CD4-positive, alpha-beta T cell treated with Interleukin-6 at 100 ng/mL for 8 hours (primary cell): ENCODE data around the gene CALD1.

Experiments
- DNase-seq: peaks from one replicate; pipeline ENCODE4 v3.0.0-alpha.2; 2020; ENCODE audit warnings: mixed read lengths, low spot score

The CALD1 gene

GRCh38 chr7:134927076-134927475 lies 147.6 kb downstream of the CALD1 start:
- no peak for DNase-seq

DNA sequence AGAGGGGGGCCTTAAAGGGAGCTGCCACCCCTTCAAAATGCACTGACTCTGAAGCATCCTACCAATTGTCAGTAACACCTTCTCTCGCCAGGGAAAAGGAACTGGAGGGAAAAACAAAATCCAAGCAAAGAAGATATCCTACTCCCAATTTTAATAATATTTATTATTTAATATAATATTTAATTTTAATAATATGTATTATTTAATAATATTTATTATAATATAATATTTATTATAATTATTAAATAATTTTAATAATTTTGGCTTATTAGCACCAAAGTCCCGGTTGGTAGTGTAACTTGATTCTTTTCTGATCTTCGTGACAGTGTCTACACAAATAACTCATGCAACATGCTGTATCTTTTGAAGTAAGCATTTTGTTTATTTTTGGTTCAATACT lies 148.3 kb downstream of the CALD1 start:
- DNase-seq = no peak

- DNase-seq = no peak
These were observed 149.1 kb downstream of the CALD1 start for GRCh38 chr7:134928554-134928953.

GRCh38 chr7:134931487-134931886 lies 152.1 kb downstream of the CALD1 start:
- DNase-seq = no peak

GRCh38 chr7:134932707-134933370 lies 153.4 kb downstream of the CALD1 start:
- DNase-seq = no peak

GRCh38 chr7:134933460-134934068 lies 154.1 kb downstream of the CALD1 start:
- DNase-seq = no peak

DNA sequence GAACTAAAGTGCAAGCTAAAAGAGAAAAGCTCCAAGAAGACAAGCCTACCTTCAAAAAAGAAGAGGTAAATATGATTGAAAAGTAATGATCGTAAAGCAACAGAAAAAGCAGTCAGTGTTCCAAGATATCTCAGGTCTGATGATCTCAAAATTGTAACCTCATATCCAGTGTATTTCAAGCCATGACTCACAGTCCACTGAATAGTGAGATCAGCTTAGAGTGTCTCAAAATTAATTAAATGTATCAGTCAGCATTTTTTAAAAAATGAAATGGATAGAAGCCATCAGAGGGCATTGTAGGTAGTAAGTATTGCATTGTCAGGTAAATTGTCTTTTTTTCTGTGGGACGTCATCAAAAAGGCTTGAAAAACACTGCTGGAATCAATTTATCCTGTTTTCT lies 156.3 kb downstream of the CALD1 start:
- no peak for DNase-seq

DNA sequence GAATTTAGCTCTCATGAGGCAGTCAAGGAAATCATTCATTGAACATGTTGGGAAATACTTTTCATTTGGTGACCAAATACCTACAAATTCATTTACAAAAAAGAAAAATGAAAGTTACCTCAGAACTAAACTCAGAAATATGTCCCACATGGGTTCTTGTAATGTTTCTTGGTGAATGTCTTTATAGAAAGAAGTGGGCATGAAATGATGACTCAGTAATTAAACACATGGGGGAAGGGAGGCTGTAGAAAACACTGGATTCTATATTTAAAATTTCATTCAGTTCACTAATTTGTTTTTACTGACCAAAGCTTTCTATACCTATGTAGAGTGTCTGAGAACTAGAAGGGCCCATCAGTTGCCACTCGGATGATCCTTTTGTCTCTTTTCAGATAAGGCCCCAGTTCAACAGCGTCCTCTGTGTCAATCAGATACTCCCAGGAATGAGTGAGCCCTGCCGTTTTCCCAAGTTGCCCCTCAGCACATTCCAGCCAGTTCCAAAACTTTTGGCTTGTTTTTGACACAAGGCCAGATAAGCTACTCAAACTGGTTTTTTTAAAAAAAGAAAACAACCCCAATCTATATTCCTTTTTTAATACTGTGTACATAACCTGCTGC lies 157.6 kb downstream of the CALD1 start:
- no peak for DNase-seq

DNA sequence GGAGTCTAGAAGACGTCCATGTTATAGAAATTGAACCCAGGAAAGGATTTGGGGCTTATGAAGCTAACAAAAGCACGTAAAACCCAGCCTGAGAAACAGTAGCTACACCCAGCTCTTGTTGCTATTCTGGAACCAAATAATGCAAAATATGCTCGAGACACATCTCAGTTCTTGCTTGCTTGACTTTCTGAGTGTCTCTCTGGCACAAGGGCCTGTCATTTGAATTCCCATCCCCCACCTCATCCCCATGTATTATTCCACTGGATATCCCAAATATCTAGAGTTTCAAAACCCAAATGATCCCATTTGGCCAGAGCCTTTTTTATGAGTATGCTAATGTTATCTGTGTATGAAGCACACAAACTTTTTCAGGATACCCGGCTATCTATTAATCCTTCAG lies 158.7 kb downstream of the CALD1 start:
- no peak for DNase-seq

DNA sequence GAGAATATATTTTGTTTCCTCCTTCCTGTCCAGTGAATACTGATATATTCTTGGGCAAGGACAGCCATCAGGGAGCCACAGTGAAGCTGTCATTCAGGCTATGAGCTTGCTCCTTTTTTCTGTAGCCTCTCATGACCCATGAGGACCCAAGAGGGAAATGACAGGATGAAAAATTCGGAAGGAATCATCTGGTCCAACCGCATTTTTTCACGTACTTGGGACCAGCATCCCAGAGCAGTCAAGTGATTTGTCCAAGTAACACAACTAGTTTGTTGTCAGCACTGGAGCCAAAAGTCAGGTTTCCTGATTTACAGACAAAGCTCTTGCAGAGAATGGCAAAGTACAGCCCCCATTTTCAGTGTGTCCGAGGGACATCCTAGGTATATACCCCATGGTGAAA lies 159.7 kb downstream of the CALD1 start:
- DNase-seq = no peak

DNA sequence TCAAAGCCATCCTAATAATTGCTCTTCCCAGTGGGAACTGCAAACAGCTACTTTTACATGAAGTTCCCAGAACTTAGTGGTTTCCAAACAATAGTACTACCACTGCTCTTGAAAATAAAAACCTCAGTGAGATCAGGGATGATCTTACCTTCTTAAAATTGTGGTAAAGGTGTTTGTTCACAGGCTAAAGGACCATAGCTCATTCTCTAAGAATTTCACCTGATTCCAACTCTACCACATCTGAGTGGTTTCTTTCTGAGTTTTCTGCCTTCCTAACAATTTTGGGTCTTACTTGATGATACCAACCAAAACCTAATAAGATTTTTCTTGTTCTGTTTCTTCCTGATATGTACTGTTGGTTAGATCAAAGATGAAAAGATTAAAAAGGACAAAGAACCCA lies 161.3 kb downstream of the CALD1 start:
- no peak for DNase-seq

DNA sequence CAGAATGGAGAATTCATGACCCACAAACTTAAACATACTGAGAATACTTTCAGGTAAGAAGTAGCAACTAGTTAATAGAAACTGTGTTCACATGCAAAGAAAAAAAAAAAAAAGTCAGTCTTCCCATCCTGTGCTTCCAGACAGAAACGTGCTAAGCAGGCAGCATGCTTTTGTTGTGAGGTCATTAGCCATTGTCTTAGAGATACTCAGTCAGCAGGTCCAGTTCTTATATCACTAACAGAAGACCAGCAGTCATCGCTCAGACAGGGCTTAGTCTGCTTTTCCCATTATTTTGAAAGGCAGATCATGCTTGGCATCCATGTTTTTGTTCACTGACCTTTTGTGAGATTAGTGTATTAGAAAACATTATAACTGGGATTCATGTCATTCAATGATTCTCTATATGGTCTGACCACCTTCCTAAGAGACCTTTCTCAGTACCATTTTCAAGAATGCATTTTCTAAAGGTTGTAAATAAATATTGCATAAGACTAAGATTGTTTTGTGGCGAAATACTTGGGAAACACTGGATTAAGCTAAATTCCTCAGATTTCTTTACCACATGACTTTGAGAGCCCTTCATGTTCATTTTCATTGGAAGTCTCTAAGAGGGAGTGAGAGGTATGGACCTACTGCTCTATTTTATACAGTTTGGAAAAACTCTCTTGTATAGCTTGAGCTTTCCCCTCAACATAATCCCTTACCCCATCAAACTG lies 161.9 kb downstream of the CALD1 start:
- DNase-seq = no peak

- no peak for DNase-seq
These were observed 162.5 kb downstream of the CALD1 start for GRCh38 chr7:134941952-134942351.

GRCh38 chr7:134942690-134943466 lies 163.4 kb downstream of the CALD1 start:
- DNase-seq = no peak

DNA sequence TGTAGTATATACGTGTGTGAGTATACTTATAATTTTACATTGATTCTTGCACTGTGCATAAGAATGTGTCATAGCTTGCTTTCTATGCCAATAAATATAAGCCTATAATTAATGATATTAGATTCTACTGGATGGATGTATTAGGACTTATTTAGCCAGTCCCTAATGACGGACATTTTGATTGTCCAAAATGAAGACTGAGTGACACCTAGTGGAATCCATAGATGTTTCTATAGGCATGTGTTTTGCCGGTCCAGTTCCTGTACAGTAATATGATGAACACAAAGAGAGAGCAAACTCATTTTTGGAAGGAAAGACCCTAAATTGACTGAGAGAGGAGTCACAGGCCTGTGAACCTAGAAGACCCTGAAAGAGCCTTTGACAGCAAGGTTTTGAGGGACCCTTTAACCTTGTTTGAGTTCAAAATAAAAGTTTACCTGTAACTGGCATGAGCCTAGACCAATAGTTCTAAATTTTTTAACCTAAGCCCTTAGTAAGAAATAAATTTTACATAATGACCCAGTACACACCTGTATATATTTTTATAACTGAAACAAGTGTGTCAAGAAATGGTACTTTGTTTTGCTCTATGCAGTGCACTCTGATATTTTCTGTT lies 164.5 kb downstream of the CALD1 start:
- no peak for DNase-seq

DNA sequence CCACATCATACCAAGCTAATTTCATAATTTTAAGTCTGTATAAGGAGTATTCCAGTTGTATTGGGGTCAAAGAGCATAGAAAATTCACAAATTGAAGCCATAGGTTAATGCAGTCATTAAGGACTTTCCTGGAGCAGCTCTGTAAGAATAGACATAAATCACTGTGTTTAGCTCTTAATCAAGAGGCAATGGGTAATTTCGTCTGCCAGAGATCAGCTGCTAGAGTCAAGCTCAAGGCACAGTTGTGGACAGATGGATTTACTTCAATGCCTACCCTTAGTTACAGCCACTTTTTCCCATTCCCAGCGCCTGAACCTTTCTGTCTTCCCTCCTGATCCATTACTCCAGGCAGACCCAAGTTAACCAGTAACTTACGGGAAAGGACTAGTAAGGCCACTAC lies 166.3 kb downstream of the CALD1 start:
- DNase-seq = no peak

- peak; percentile 13 for DNase-seq
These were observed 166.8 kb downstream of the CALD1 start for GRCh38 chr7:134946260-134946659.

- no peak for DNase-seq
These were observed 167.9 kb downstream of the CALD1 start for GRCh38 chr7:134947329-134947728.

- DNase-seq = no peak
These were observed 168.4 kb downstream of the CALD1 start for GRCh38 chr7:134947831-134948230.

DNA sequence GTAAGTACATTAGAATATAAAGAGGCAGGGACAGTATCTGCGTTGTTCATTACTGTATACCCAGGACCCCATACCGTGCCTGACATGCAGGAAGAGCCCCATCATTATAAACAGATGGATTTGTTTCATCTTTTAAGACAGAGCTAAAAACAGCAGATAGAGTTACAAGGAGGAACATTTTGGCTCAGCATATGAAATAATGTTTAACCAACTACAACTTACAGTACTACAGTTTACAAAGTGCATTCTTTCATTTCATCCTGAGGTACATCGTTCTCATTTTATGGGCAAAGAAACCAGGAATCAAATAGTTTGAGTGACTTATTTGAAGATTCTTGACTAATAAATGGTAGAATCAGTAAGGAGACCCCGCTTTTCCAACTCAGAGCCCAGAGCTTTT lies 168.8 kb downstream of the CALD1 start:
- DNase-seq = no peak

DNA sequence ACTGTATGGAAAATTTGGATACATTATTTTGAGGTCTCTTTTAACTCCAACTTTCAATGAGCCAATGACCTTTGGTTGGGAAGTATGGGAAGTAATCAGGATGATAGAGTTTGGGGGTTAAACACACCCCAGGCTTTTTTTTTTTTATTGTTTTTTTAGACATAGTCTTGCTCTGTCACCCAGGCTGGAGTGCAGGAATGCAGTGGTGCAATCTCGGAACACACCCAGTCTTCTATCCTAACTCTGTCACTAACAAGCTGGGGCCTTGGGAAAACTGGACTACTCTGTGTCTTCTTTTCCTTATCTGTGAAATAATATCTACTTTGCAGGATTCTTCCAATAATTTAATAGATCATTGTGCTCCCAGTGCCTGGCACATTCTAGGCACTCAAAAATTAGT lies 169.3 kb downstream of the CALD1 start:
- no peak for DNase-seq

- DNase-seq = no peak
These were observed 169.7 kb downstream of the CALD1 start for GRCh38 chr7:134949171-134949570.
